Testis (tissue), 3 donors: ENCODE results near the gene PHLPP1. TPM values are rescaled to one million over a fixed set of nuclear protein-coding genes. Genes with fewer than 3 reads are reported as not detected.

Experiments
- DNase-seq: peaks from one replicate; pipeline ENCODE4 v3.0.0-alpha.2; 2019
- H3K27ac ChIP-seq, 2 donors: fragments of 200-600 bp; sonication (generic); one replicate each; pipeline ENCODE4 v1.5.1; 2019
- H3K27me3 ChIP-seq: fragments of 200-600 bp; sonication (generic); one replicate; pipeline ENCODE4 v1.5.1; 2019
- H3K36me3 ChIP-seq: fragments of 200-600 bp; sonication (generic); one replicate; pipeline ENCODE4 v1.5.1; 2017; ENCODE audit warnings: low read depth; ENCODE audit errors: missing control alignments
- H3K4me1 ChIP-seq: fragments of 200-600 bp; sonication (generic); one replicate; pipeline ENCODE4 v1.5.1; 2019
- H3K4me3 ChIP-seq, 2 donors: fragments of 200-600 bp; sonication (generic); one replicate each; pipeline ENCODE4 v1.5.1; 2017 to 2019
- H3K9me3 ChIP-seq: fragments of 200-600 bp; sonication (generic); one replicate; pipeline ENCODE4 v1.5.1; 2017
- CTCF ChIP-seq, 3 experiments: fragments of 450-650 bp in 2 of 3; fragments of 200-600 bp in 1 of 3; sonication (generic) in 1 of 3; IDR thresholded peaks; one replicate each; pipeline ENCODE4 v1.5.1; 2016 to 2019; ENCODE audit warnings: antibody characterized with exemption in 3 of 3, mild to moderate bottlenecking in 2 of 3, moderate library complexity in 1 of 3
- POLR2A ChIP-seq: fragments of 450-650 bp; IDR thresholded peaks from one replicate; pipeline ENCODE4 v1.6.1; 2017; ENCODE audit warnings: antibody characterized with exemption, mild to moderate bottlenecking, moderate library complexity
- WGBS, 2 donors: methylation state at CpG; one replicate each; pipeline ENCODE4 v1.1.5; 2018; 5-methylcytosine and 5-hydroxymethylcytosine counted together
- intact Hi-C: fragments of 100-400 bp; cut with DNase I; formaldehyde crosslinking; loops from one replicate; pipeline ENCODE4 v1.15.1; 2023; ENCODE audit warnings: low total_unique reads
- polyA plus RNA-seq: library from polyadenylated mRNA; stranded (reverse); fragments of 350-450 nt; fragmentation: Illumina TruSeq; extraction: RNeasy Lipid Tissue Mini Kit (QIAGEN cat#74804); gene quantifications from one replicate; pipeline ENCODE4 v1.2.3, GENCODE V29; 2014; ENCODE audit warnings: low read depth, low replicate concordance; ENCODE audit not compliant: insufficient read depth
- total RNA-seq, 2 donors: library from RNA; depleted of rRNA; stranded (reverse); fragments of >200 nt; gene quantifications; one replicate each; pipeline ENCODE4 v1.2.3, GENCODE V29; 2016

PHLPP1 gene
- total and polyA plus RNA-seq, 3 donors from 2014 or later, result 31.5 to 60.1 (median 50.5) TPM

- no peak for DNase-seq
- intact Hi-C loops, result no loop called here
- H3K27ac ChIP-seq, result no peak overlapping the region
These were observed 203.9 kb downstream of the PHLPP1 start for GRCh38 chr18:62919109-62919838.

GRCh38 chr18:62925031-62925688 lies 209.8 kb downstream of the PHLPP1 start:
- intact Hi-C loops, result no loop called here
- no peak overlapping the region for H3K4me3 ChIP-seq
- WGBS, 2 donors, result 96 to 98% methylated on average over 5 of the region's 5 CpGs
- no peak for DNase-seq
- H3K4me1 ChIP-seq, result no peaks in the 10 kb centered on the region
- H3K36me3 ChIP-seq, result no peaks in the 10 kb centered on the region
- H3K27me3 ChIP-seq, result no peaks in the 10 kb centered on the region
- H3K27ac ChIP-seq, result no peak overlapping the region
- no peaks in the 10 kb centered on the region for H3K9me3 ChIP-seq
- TF ChIP-seq POLR2A, result no peak
- no peak for TF ChIP-seq CTCF (IDR thresholded peaks at IDR 0.05)

More at GRCh38 chr18:62919109-62919838, 203.9 kb downstream of the PHLPP1 start:
- Histone ChIP-seq H3K27me3 (no peaks in the 10 kb centered on the region), H3K36me3 (no peaks in the 10 kb centered on the region), H3K9me3 (no peaks in the 10 kb centered on the region), H3K4me1 (no peaks in the 10 kb centered on the region), H3K4me3 (no peak overlapping the region)
- 52 to 60% methylated on average over 2 of the region's 2 CpGs for WGBS, 2 donors
- TF ChIP-seq POLR2A (no peak), CTCF (IDR thresholded peaks at IDR 0.05) (no peak)

- no peak for DNase-seq
- intact Hi-C loops, result no loop called here
These were observed 213.0 kb downstream of the PHLPP1 start for GRCh38 chr18:62928326-62928725.

GRCh38 chr18:62933261-62933887 lies 218.0 kb downstream of the PHLPP1 start:
- Histone ChIP-seq H3K27me3 (no peaks in the 10 kb centered on the region), H3K9me3 (no peaks in the 10 kb centered on the region), H3K4me3 (no peak overlapping the region), H3K27ac (no peak overlapping the region), H3K36me3 (no peaks in the 10 kb centered on the region), H3K4me1 (no peaks in the 10 kb centered on the region)
- TF ChIP-seq POLR2A (no peak), CTCF (IDR thresholded peaks at IDR 0.05) (no peak)
- WGBS, 2 donors, result 85 to 98% methylated on average over 2 of the region's 2 CpGs
- no peak for DNase-seq
- intact Hi-C loops, result no loop called here

More at GRCh38 chr18:62928326-62928725, 213.0 kb downstream of the PHLPP1 start:
- Histone ChIP-seq H3K27ac (no peak overlapping the region), H3K36me3 (no peaks in the 10 kb centered on the region), H3K27me3 (no peaks in the 10 kb centered on the region), H3K4me3 (no peak overlapping the region), H3K4me1 (no peaks in the 10 kb centered on the region), H3K9me3 (no peaks in the 10 kb centered on the region)
- no peak for TF ChIP-seq CTCF (IDR thresholded peaks at IDR 0.05)
- no peak for TF ChIP-seq POLR2A
- 92 to 94% methylated on average over 1 of the region's 1 CpG for WGBS, 2 donors
